HCT116 (cell line): ENCODE data around the gene FRAS1. TPM values are rescaled to one million over a fixed set of nuclear protein-coding genes. Genes with fewer than 3 reads are reported as not detected.

ENCODE experiments used
- ATAC-seq: fragments of 200-7000 bp; cut with Tn5 transposase; 2 replicates; pipeline ENCODE4 v1.9.1; 2020; ENCODE audit warnings: mild to moderate bottlenecking, moderate library complexity
- BruUV-seq: library from RNA; stranded (reverse); fragments of 400-500 nt; replicated peaks from 2 replicates; lab custom pipeline; 2021; lab: Mats Ljungman, UMichigan
- CTCF ChIA-PET: fragments of 300-600 bp; sonication (Branson Sonifier 250); formaldehyde crosslinking; loops from one replicate; lab custom pipeline; 2021; ENCODE audit warnings: antibody characterized with exemption; lab: Charles Lee
- POLR2A ChIA-PET: fragments of 300-600, 350-600 bp; sonication (Branson Sonifier 250); formaldehyde crosslinking; loops from one replicate; lab custom pipeline; 2021; ENCODE audit warnings: antibody characterized with exemption; lab: Charles Lee
- RAD21 ChIA-PET, 2 experiments: fragments of 300-600 bp; sonication (Branson Sonifier 250); formaldehyde crosslinking; loops; one replicate each; lab custom pipeline; 2023; ENCODE audit warnings: low total read pairs in 2 of 2; ENCODE audit not compliant: uncharacterized antibody in 2 of 2, unreplicated experiment in 2 of 2, low non-redundant PET in 1 of 2; lab: Charles Lee
- DNase-seq: peaks from one replicate; pipeline ENCODE4 v3.0.0-alpha.2; 2010; ENCODE audit warnings: low read depth, low spot score
- H2AFZ ChIP-seq: fragments of 200-600 bp; shearing (Covaris generic), sonication (generic); 2 replicates; pipeline ENCODE4 v1.6.1; 2017; ENCODE audit warnings: low read depth, mixed run types, mixed read lengths, antibody characterized with exemption, low read length; ENCODE audit not compliant: poor library complexity, severe bottlenecking
- H3K27ac ChIP-seq: 2 replicates; pipeline ENCODE4 v1.5.1; 2012; ENCODE audit warnings: low read depth, low read length
- H3K27me3 ChIP-seq: fragments of 200-600 bp; sonication (generic); 2 replicates; pipeline ENCODE4 v1.6.1; 2016; ENCODE audit warnings: mixed run types, low read length, mixed read lengths; ENCODE audit not compliant: insufficient read depth
- H3K36me3 ChIP-seq, 2 experiments: fragments of 200-500 bp in 1 of 2; fragments of 200-600 bp in 1 of 2; sonication (Bioruptor generic) in 1 of 2; sonication (generic) in 1 of 2; 2 replicates each; pipeline versions ENCODE4 v1.5.1 to v1.6.1; 2014 to 2016; ENCODE audit warnings: low read length in 2 of 2, inconsistent platforms in 1 of 2, mixed read lengths in 1 of 2, mixed run types in 1 of 2; ENCODE audit not compliant: insufficient read depth in 2 of 2, control insufficient read depth in 1 of 2
- H3K4me1 ChIP-seq, 2 experiments: fragments of 200-600 bp in 1 of 2; sonication (generic) in 1 of 2; 2 replicates each; pipeline versions ENCODE4 v1.5.1 to v1.6.1; 2012 to 2017; ENCODE audit warnings: low read length in 2 of 2, inconsistent platforms in 1 of 2, mild to moderate bottlenecking in 1 of 2, mixed read lengths in 1 of 2, mixed run types in 1 of 2, moderate library complexity in 1 of 2; ENCODE audit not compliant: insufficient read depth in 2 of 2, control insufficient read depth in 1 of 2
- H3K4me2 ChIP-seq: fragments of 200-600 bp; sonication (generic); 2 replicates; pipeline ENCODE4 v1.6.1; 2017; ENCODE audit warnings: mixed run types, low read length, mixed read lengths
- H3K4me3 ChIP-seq, 2 experiments: fragments of 200-600 bp in 1 of 2; sonication (generic) in 1 of 2; replicated peaks in 1 of 2; 2 replicates each; pipeline ENCODE4 v1.5.1; 2011 to 2016; ENCODE audit warnings: low read length in 2 of 2, control low read depth in 1 of 2, low read depth in 1 of 2, mild to moderate bottlenecking in 1 of 2, mixed read lengths in 1 of 2, mixed run types in 1 of 2
- H3K79me2 ChIP-seq: fragments of 200-600 bp; sonication (generic); 2 replicates; pipeline ENCODE4 v1.6.1; 2017; ENCODE audit warnings: mild to moderate bottlenecking, mixed run types, low read length, moderate library complexity, mixed read lengths; ENCODE audit not compliant: insufficient read depth
- H3K9ac ChIP-seq: fragments of 200-600 bp; sonication (generic); 2 replicates; pipeline ENCODE4 v1.6.1; 2016; ENCODE audit warnings: low read length, mixed read lengths
- H3K9me2 ChIP-seq: fragments of 200-600 bp; sonication (generic), shearing (Covaris generic); 2 replicates; pipeline ENCODE4 v1.6.1; 2017; ENCODE audit warnings: mixed run types, mild to moderate bottlenecking, moderate library complexity; ENCODE audit not compliant: insufficient read depth
- H3K9me3 ChIP-seq, 2 experiments: fragments of 200-500 bp in 1 of 2; fragments of 200-600 bp in 1 of 2; sonication (Bioruptor generic) in 1 of 2; sonication (generic) in 1 of 2; 2 replicates each; pipeline ENCODE4 v1.6.1; 2014 to 2017; ENCODE audit warnings: low read length in 2 of 2, mixed read lengths in 2 of 2, inconsistent platforms in 1 of 2, low read depth in 1 of 2, mild to moderate bottlenecking in 1 of 2, mixed run types in 1 of 2, moderate library complexity in 1 of 2; ENCODE audit not compliant: control insufficient read depth in 1 of 2, insufficient read depth in 1 of 2
- H4K20me1 ChIP-seq: fragments of 200-600 bp; sonication (generic), shearing (Covaris generic); 2 replicates; pipeline ENCODE4 v1.6.1; 2017; ENCODE audit warnings: mixed run types, mild to moderate bottlenecking, moderate library complexity; ENCODE audit not compliant: insufficient read depth
- CBX3 ChIP-seq: IDR thresholded peaks from 2 replicates; pipeline ENCODE4 v1.6.1; 2012; ENCODE audit warnings: low read depth
- CEBPB ChIP-seq: IDR thresholded peaks from 2 replicates; pipeline ENCODE4 v1.6.1; 2012; ENCODE audit warnings: low read depth
- EZH2 ChIP-seq: fragments of 200-600 bp; sonication (generic); IDR thresholded peaks from 2 replicates; pipeline ENCODE4 v1.6.1; 2017; ENCODE audit warnings: antibody characterized with exemption, mixed run types
- FOSL1 ChIP-seq: IDR thresholded peaks from 2 replicates; pipeline ENCODE4 v1.6.1; 2012; ENCODE audit warnings: low read depth
- JUND ChIP-seq: IDR thresholded peaks from 2 replicates; pipeline ENCODE4 v1.6.1; 2012
- MAX ChIP-seq: IDR thresholded peaks from 2 replicates; pipeline ENCODE4 v1.6.1; 2012
- POLR2A ChIP-seq: IDR thresholded peaks from 2 replicates; pipeline ENCODE4 v1.7.0; 2011; ENCODE audit warnings: borderline replicate concordance; ENCODE audit not compliant: insufficient read depth, insufficient read length; ENCODE audit errors: extremely low read depth
- SP1 ChIP-seq: IDR thresholded peaks from 2 replicates; pipeline ENCODE4 v1.6.1; 2012; ENCODE audit warnings: low read depth
- TCF7L2 ChIP-seq: IDR thresholded peaks from 2 replicates; pipeline ENCODE4 v1.7.0; 2011; ENCODE audit warnings: borderline replicate concordance, inconsistent platforms; ENCODE audit not compliant: insufficient read depth, insufficient read length; ENCODE audit errors: extremely low read depth
- YY1 ChIP-seq: IDR thresholded peaks from 2 replicates; pipeline ENCODE4 v1.6.1; 2011; ENCODE audit warnings: low read length, low read depth, moderate library complexity, mild to moderate bottlenecking; ENCODE audit not compliant: insufficient replicate concordance; ENCODE audit errors: extremely low read depth
- intact Hi-C: fragments of 100-400 bp; cut with micrococcal nuclease; formaldehyde crosslinking; loops from 2 replicates; pipeline ENCODE4 v1.10.0; 2022
- total RNA-seq: library from RNA; stranded (reverse); gene quantifications from one replicate; pipeline ENCODE4 v1.2.1, GENCODE V29; 2021; ENCODE audit not compliant: unreplicated experiment
- TF ChIP-seq, protein P1 (sequence below): IDR thresholded peaks from 2 replicates; pipeline ENCODE4 v1.6.1; 2012
- TF ChIP-seq, protein P2 (sequence below): IDR thresholded peaks from 2 replicates; pipeline ENCODE4 v1.6.1; 2012; ENCODE audit warnings: low read depth

FRAS1 gene
- total RNA-seq, 1 experiment from 2014 or later = 33.5 TPM

GRCh38 chr4:78518561-78518960 lies 461.4 kb downstream of the FRAS1 start:
- intact Hi-C loops = loop anchor here (10.0 kb wide), 1 partner anchor 346 kb away; no protein-coding TSS in a partner anchor
- Histone ChIP-seq H3K27ac (no peak overlapping the region), H3K9me3 (no peaks in the 10 kb centered on the region), H3K27me3 (no peaks in the 10 kb centered on the region), H3K79me2 (no peaks in the 10 kb centered on the region), H2AFZ (no peak overlapping the region), H3K9ac (no peak overlapping the region), H4K20me1 (no peaks in the 10 kb centered on the region), H3K9me2 (no peaks in the 10 kb centered on the region), H3K4me1 (no peaks in the 10 kb centered on the region), H3K36me3 (no peaks in the 10 kb centered on the region; a peak in 1 of 4 replicates), H3K4me2 (no peak overlapping the region), H3K4me3 (no peak overlapping the region)
- no TSS peak for BruUV-seq
- POLR2A ChIA-PET = no interaction called here
- RAD21 ChIA-PET = no interaction called here
- DNase-seq (no peak), ATAC-seq (no peak)
- CTCF ChIA-PET = interaction anchor here (1.2 to 1.6 kb wide), 2 partner anchors 459 to 525 kb away, joined by 3 to 4 read pairs; no protein-coding TSS in a partner anchor
- TF ChIP-seq JUND (no peak), CEBPB (no peak), FOSL1 (no peak), POLR2A (no peak), EZH2 (no peak), MAX (no peak), SP1 (no peak), TCF7L2 (no peak), YY1 (no peak), CBX3 (no peak)
- TF ChIP-seq, protein P1, sequence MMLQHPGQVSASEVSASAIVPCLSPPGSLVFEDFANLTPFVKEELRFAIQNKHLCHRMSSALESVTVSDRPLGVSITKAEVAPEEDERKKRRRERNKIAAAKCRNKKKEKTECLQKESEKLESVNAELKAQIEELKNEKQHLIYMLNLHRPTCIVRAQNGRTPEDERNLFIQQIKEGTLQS = no peak
- TF ChIP-seq, protein P2, sequence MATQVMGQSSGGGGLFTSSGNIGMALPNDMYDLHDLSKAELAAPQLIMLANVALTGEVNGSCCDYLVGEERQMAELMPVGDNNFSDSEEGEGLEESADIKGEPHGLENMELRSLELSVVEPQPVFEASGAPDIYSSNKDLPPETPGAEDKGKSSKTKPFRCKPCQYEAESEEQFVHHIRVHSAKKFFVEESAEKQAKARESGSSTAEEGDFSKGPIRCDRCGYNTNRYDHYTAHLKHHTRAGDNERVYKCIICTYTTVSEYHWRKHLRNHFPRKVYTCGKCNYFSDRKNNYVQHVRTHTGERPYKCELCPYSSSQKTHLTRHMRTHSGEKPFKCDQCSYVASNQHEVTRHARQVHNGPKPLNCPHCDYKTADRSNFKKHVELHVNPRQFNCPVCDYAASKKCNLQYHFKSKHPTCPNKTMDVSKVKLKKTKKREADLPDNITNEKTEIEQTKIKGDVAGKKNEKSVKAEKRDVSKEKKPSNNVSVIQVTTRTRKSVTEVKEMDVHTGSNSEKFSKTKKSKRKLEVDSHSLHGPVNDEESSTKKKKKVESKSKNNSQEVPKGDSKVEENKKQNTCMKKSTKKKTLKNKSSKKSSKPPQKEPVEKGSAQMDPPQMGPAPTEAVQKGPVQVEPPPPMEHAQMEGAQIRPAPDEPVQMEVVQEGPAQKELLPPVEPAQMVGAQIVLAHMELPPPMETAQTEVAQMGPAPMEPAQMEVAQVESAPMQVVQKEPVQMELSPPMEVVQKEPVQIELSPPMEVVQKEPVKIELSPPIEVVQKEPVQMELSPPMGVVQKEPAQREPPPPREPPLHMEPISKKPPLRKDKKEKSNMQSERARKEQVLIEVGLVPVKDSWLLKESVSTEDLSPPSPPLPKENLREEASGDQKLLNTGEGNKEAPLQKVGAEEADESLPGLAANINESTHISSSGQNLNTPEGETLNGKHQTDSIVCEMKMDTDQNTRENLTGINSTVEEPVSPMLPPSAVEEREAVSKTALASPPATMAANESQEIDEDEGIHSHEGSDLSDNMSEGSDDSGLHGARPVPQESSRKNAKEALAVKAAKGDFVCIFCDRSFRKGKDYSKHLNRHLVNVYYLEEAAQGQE = no peak
